GM21367 (cell line): ENCODE measurements around the gene NME9.

Source experiments
- ATAC-seq: cut with Tn5 transposase; IDR thresholded peaks from one replicate; pipeline ENCODE4 v1.9.1; 2021; ENCODE audit not compliant: unreplicated experiment

The NME9 gene

DNA sequence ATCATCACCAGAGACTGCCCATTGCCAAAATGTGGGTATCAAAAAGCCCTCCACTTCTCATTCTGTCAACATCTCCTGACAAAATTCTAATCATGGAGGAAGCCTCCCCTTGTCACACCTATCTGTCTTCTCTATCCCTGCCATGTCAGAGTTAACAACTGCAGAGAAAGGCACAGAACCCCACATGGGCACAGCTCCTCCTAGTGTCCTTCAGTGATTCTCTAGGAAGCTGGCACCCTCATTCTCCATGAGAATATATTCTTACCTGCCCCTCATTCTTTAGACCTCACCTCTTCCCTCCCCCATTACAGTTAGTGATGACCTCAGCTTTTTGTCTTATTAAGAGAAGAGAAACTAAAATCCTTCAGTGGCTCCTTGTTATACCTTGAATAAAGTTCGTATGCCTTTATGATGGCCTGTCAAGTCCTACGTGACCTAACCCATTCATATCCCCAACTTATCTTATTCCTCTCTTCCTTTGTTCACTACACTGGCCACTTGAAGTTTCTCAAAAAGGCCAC, 44.6 kb downstream of the NME9 start:
- ATAC-seq, result no peak

DNA sequence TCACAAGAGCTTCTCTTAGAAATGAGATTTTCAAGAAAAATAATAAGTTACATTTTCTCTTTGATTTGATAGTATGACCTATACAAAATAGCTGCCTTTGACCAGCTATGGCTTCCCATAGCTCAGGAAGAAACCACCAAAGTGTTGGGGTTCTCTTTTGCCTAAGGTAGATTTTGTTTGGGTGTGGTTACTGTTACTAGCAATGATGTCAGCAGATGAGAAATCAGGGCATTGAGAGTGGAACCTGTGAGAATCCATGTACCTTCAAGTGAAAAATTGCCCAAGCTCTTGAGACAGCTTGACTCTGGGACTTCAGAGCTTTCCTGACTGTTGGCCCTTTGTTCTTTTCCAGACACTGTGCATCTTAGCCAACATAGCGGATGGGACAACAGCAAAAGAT, 45.6 kb downstream of the NME9 start:
- no peak for ATAC-seq

DNA sequence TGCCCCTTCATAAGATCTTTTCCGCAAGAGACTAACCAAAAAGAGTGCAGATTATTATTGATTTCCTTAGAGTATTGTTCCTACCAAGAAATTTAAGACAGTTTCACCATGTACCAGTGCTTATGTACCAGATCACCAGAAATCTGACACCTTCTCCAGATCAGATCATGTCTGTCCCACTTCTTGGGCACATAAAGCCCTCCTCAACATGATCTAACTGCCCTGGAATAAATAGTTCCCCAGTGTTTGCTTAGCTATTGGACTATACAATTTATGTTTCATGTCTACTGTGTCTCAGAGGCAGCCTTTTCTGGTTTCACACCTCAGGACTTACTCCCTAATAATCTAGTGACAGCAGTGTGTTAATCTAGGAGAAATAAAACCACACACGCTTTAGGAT, 46.8 kb downstream of the NME9 start:
- ATAC-seq, result no peak

DNA sequence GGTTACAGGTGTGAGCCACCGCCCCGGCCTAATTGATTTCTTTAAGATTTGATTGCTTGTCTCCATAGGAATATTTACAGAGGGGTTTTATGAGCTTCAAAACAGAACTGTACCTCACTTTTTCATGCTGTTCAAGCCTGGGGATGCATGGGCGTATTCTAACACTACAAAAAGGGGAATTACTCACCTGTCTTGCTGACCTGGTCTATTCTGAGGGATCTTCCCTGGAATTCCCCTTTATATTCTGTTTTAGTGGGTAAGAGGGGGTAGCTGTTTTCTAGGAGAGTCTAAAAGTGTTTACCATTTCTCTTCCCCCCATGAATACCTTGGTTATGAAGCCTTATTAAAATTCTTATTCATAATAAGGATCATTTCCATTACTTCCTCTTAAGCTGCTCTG, 48.1 kb downstream of the NME9 start:
- ATAC-seq, result no peak

DNA sequence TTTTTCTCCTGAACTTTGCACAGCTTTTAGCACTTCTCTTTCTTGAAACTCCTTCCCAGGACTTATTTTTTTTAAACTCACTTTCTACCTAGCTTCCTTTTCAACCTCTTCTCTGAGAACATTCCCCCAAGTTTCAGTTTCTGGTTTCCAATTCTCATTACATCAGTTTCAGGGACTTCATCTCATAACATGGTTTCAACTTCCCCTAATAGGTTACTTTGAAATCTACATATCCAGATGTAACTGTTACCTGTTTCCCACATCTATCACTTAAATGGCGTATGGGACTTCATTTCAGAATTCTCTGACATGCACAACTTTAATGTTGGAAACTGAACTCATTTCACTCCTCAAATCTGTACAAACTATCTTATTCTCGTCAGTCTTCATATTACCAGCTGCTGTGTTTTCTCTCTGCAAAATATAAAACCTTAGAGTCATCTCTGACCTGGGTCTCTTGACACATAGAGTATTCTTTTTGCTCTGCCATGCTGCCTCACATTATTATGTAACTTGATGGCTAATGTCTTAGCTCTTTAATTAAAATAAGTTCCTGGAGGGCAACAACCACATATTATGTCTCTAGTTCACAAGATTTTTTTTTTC, 58.4 kb downstream of the NME9 start:
- no peak for ATAC-seq

DNA sequence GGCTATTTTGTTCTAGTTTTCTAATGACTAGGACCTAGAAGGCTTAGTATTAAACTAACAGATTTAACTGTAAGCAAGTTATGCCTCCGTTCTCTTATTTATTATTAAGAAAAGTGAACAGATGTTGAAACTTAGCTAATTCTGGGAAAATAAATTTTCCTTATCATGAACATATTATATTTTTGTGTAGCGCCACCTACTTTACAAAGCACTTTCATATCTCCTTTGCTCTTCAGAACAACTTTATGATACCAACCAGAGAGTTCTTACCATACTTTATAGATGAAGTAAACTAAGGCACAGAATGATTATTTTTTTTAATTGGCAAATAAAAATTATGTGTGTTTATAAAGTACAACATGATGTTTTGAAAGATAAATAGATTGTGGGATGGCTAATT, 59.4 kb downstream of the NME9 start:
- no peak for ATAC-seq

DNA sequence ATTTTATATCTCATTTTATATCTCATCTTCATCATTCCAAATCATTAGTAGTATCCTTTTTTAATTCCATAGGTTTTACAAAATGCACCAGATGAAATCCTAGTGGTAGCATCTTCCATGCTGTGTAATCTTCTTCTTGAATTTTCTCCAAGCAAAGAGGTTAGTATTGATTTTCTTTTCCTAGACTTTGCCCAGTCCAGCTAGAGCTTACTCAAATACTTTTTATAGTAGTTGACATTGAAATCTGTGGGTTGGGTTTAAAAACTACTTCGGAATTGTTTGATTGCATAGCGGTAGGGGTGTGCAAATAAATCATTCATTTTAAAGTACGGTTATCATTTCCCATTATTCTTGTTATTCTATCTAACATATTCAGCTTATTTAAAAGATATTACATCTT, 62.6 kb downstream of the NME9 start:
- ATAC-seq, result no peak

DNA sequence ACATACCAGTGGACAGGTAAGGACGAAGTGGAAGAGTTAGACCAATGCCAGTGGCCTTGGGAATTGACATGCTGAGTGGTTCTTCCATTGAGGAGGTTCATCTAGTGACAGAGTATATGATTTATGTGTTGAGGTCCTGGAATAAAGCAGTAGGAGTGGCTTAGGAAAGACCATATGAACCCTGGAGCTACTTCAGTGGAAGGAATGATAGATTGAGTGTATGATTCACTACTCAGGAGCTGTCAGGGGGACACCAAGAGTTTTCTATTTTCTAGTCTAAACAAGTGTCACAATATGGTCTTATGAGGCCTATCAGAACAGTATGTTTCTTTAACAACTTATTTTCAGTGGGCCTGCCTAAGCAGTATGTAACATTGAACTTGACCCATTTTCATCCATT, 63.9 kb downstream of the NME9 start:
- no peak for ATAC-seq

DNA sequence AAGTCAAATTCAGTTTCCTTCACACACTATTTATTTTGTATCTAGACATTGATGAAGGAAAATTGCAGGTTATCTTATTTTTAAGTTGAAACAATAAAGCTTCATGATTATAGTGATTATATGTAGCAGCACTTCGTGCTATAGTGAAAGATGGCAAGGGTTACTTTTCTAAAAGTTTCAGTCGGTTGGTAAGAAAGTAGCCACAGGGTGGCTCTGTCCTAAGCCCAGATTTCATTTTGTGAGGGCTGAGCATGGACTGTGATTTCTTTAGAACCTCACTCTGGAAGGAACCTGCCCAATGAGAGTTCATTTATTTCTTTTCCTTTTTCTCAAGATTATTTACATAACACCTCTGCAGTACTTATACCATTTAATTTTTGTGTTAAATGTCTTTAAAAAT, 66.5 kb downstream of the NME9 start:
- no peak for ATAC-seq

DNA sequence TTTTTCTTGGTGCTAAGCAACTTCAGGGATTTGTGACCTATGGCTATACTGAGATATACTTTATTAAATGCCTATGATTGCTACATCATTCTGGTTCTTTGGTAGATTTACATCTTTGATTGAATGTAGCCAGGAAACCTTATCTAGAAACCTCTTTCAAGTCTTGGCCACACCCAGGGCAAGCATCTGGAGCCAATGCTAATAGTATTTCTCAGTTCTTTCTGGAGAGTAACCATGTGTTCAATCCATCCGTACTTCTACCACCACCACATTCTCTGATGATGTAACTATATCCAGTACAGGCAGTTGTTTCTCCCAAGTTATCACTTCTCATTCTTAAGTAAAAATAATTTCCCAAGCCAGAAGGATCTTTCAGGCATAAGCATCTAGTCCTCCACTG, 69.0 kb downstream of the NME9 start:
- ATAC-seq, result no peak

DNA sequence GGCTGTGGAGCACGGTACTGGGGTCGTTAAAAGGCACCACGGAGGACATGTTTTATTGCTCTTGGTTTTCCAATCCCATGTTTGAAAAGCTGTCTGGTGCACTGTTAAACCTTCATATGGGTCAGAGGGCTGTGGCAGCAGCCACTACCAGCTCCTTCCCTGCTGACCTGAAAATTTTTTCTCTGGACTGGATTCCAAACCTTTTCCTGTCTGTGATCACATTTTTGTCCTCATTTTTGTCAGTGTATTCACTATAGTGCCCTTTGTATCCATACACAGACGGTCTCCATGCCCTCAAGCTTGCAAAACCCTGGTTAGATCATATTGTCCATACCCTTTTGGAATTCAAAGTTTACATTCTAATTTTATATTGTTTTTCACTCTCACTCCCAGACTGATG, 70.5 kb downstream of the NME9 start:
- no peak for ATAC-seq

DNA sequence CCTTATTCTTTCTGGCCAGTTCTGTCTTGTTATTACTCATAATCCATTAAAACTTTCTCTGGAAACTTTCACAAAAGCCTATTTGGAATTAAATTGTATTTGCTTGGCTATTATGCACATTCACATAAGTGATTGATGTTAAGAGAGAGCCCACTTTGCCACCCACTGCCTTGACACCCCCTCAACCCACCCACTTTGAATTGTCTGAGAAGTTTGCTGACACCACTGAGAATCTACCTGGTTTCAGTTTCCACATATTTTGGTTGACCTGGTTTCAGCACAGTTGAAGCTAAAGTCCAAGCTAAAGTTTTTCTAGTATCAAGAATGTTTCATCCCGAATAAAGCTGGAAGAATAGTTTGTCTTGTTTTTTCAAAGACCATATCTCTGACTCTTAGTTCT, 71.7 kb downstream of the NME9 start:
- ATAC-seq, result no peak

DNA sequence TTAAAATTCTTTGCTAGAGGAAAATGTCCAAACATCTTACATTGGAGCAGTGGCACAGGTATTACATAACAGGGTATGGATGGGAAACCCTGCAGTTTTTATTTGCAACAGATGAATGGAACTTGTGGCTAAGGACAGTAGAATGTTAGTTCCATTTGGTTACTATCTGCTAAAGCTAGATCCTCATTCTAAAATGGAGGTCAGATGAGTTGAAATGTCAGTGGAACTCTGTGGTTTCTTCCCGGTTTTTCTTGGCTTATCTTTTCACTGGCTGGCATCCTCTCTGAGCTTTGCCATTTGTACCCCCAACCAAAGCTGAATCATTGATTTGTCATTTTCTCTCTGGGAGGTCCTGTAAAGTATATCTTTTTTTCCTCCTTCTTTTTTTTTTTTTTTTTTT, 73.6 kb downstream of the NME9 start:
- ATAC-seq, result no peak

DNA sequence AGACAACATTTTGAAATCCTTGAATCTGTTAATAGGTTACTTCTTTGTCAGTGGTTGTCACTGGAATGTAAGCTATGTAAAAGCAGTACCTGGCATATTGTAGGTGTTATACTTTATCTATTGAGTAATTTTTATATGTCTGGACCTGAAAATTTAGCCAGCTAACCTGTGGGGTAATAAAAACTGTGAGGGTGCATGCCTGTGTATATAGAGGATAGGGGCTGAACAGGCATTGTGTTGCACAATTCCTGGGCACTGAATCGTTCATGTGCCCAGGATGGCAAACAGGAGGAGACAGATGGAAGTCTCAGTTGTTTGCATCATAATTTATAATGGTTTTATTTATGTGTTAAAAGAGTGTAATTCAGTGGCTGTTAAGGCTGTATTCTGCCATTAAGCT, 75.4 kb downstream of the NME9 start:
- no peak for ATAC-seq

DNA sequence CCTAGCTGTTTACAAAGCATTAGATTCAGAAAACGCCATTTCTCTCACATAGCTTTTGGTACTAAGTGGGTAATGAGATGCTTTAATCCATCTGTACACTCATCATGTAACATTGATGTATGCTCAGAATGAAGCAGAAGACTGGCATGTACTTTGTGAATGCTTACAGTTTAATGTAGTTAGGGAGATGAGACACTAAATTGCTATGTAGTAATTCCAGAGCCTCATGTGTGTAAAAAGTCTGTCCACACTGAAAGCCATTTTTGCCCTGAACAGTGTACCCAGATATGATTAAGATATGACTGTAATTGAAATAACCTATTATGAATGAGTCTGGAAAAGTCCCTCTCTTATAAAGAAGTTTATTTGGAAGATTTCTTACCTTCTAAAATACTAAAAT, 76.0 kb downstream of the NME9 start:
- ATAC-seq, result no peak
